DOHH2 (cell line): Measurements from ENCODE around the gene CCN5.

Source experiments
- H3F3A ChIP-seq: fragments of 200-600 bp; sonication (generic), shearing (Covaris generic); 2 replicates; pipeline ENCODE4 v1.6.0; 2016; ENCODE audit warnings: antibody characterized with exemption, mild to moderate bottlenecking; ENCODE audit not compliant: control insufficient read depth, insufficient read depth
- H3K27ac ChIP-seq: fragments of 200-600 bp; sonication (generic); 2 replicates; pipeline ENCODE4 v1.5.1; 2014; ENCODE audit warnings: low read depth, mild to moderate bottlenecking, low read length, moderate library complexity
- H3K27me3 ChIP-seq: fragments of 200-600 bp; sonication (generic); 2 replicates; pipeline ENCODE4 v1.6.1; 2014; ENCODE audit warnings: mild to moderate bottlenecking, low read length, mixed read lengths; ENCODE audit not compliant: control insufficient read depth
- H3K36me3 ChIP-seq: fragments of 200-600 bp; sonication (generic); 2 replicates; pipeline ENCODE4 v1.6.1; 2014; ENCODE audit warnings: mild to moderate bottlenecking, low read length, moderate library complexity, mixed read lengths; ENCODE audit not compliant: control insufficient read depth
- H3K4me1 ChIP-seq: fragments of 200-600 bp; sonication (generic); 2 replicates; pipeline ENCODE4 v1.6.1; 2014; ENCODE audit warnings: mild to moderate bottlenecking, low read length, mixed read lengths; ENCODE audit not compliant: control insufficient read depth
- H3K4me2 ChIP-seq: fragments of 200-600 bp; sonication (generic); 2 replicates; pipeline ENCODE4 v1.6.0; 2014; ENCODE audit warnings: mild to moderate bottlenecking, low read length, moderate library complexity
- H3K4me3 ChIP-seq: fragments of 200-600 bp; sonication (generic); 2 replicates; pipeline ENCODE4 v1.5.1; 2014; ENCODE audit warnings: mild to moderate bottlenecking, low read length, mixed read lengths
- H3K79me2 ChIP-seq: fragments of 200-600 bp; sonication (generic); 2 replicates; pipeline ENCODE4 v1.6.1; 2014; ENCODE audit warnings: mild to moderate bottlenecking, low read length, mixed read lengths; ENCODE audit not compliant: control insufficient read depth
- H3K9me2 ChIP-seq: fragments of 200-600 bp; sonication (generic); replicated peaks from 2 replicates; pipeline ENCODE4 v1.6.1; 2014; ENCODE audit warnings: mild to moderate bottlenecking, low read length, mixed read lengths; ENCODE audit not compliant: control insufficient read depth
- H3K9me3 ChIP-seq: fragments of 200-600 bp; sonication (generic); 2 replicates; pipeline ENCODE4 v1.6.1; 2014; ENCODE audit warnings: antibody characterized with exemption, low read length, mixed read lengths; ENCODE audit not compliant: control insufficient read depth, insufficient read depth
- H4K20me1 ChIP-seq: fragments of 200-600 bp; sonication (generic); 2 replicates; pipeline ENCODE4 v1.6.0; 2014; ENCODE audit warnings: low read depth, mild to moderate bottlenecking, antibody characterized with exemption, low read length, moderate library complexity; ENCODE audit not compliant: control insufficient read depth, insufficient read depth
- EZH2phosphoT487 ChIP-seq: fragments of 200-600 bp; sonication (generic); IDR thresholded peaks from 2 replicates; pipeline ENCODE4 v1.6.1; 2017; ENCODE audit warnings: borderline replicate concordance, mild to moderate bottlenecking, antibody characterized with exemption, low read length, moderate library complexity, mixed read lengths
- TF ChIP-seq, protein P1 (sequence below): fragments of 200-600 bp; sonication (generic); IDR thresholded peaks from one replicate; pipeline ENCODE4 v1.5.1; 2014; ENCODE audit warnings: antibody characterized with exemption, mild to moderate bottlenecking, low read depth, low read length; ENCODE audit not compliant: poor library complexity, severe bottlenecking

Gene CCN5

GRCh38 chr20:44678242-44678641 is 36.9 kb upstream of the CCN5 start:
- Histone ChIP-seq H3K4me3 (no peak overlapping the region), H3K4me2 (no peak overlapping the region), H3K9me3 (no peaks in the 10 kb centered on the region), H3K9me2 (no peaks in the 10 kb centered on the region), H3K27me3 (0 out of 2 replicates have a peak, but pooled peaks cover 3% of the 10 kb centered on the region), H4K20me1 (no peaks in the 10 kb centered on the region), H3K79me2 (no peaks in the 10 kb centered on the region), H3K36me3 (no peaks in the 10 kb centered on the region), H3F3A (no peaks in the 10 kb centered on the region), H3K4me1 (no peaks in the 10 kb centered on the region), H3K27ac (no peak overlapping the region)
- TF ChIP-seq, protein P1, sequence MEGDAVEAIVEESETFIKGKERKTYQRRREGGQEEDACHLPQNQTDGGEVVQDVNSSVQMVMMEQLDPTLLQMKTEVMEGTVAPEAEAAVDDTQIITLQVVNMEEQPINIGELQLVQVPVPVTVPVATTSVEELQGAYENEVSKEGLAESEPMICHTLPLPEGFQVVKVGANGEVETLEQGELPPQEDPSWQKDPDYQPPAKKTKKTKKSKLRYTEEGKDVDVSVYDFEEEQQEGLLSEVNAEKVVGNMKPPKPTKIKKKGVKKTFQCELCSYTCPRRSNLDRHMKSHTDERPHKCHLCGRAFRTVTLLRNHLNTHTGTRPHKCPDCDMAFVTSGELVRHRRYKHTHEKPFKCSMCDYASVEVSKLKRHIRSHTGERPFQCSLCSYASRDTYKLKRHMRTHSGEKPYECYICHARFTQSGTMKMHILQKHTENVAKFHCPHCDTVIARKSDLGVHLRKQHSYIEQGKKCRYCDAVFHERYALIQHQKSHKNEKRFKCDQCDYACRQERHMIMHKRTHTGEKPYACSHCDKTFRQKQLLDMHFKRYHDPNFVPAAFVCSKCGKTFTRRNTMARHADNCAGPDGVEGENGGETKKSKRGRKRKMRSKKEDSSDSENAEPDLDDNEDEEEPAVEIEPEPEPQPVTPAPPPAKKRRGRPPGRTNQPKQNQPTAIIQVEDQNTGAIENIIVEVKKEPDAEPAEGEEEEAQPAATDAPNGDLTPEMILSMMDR, result no peak

GRCh38 chr20:44678990-44679611 is 36.1 kb upstream of the CCN5 start:
- H3K9me3 ChIP-seq, result no peaks in the 10 kb centered on the region
- no peak overlapping the region for H3K4me2 ChIP-seq
- no peaks in the 10 kb centered on the region for H3K9me2 ChIP-seq
- no peaks in the 10 kb centered on the region for H3K79me2 ChIP-seq
- H4K20me1 ChIP-seq, result no peaks in the 10 kb centered on the region
- 0 out of 2 replicates have a peak, but pooled peaks cover 3% of the 10 kb centered on the region for H3K27me3 ChIP-seq
- H3K4me3 ChIP-seq, result no peak overlapping the region
- H3K36me3 ChIP-seq, result no peaks in the 10 kb centered on the region
- TF ChIP-seq, protein P1, result no peak
- no peak for TF ChIP-seq EZH2phosphoT487
- H3F3A ChIP-seq, result no peaks in the 10 kb centered on the region
- H3K4me1 ChIP-seq, result no peaks in the 10 kb centered on the region
- H3K27ac ChIP-seq, result no peak overlapping the region

- Histone ChIP-seq H3K27ac (no peak overlapping the region), H3K36me3 (no peaks in the 10 kb centered on the region), H3K4me2 (no peak overlapping the region), H3K27me3 (0 out of 2 replicates have a peak, but pooled peaks cover 3% of the 10 kb centered on the region), H3K79me2 (no peaks in the 10 kb centered on the region), H3F3A (no peaks in the 10 kb centered on the region), H3K9me3 (no peaks in the 10 kb centered on the region), H3K9me2 (no peaks in the 10 kb centered on the region), H4K20me1 (no peaks in the 10 kb centered on the region), H3K4me3 (no peak overlapping the region), H3K4me1 (peaks cover 7% of the 10 kb centered on the region)
- TF ChIP-seq EZH2phosphoT487, result no peak
- TF ChIP-seq, protein P1, result no peak
Measured at GRCh38 chr20:44681796-44682566, 33.2 kb upstream of the CCN5 start.
